Peyer's patch (tissue), 4 donors: ENCODE results near the gene MANF. TPM values are rescaled to one million over a fixed set of nuclear protein-coding genes. Genes with fewer than 3 reads are reported as not detected.
"Not testable (repeated sequence)": the region's sequence is repeated elsewhere in the genome, so short reads cannot be mapped to it uniquely, and the experiment has no call there.

Source experiments
- DNase-seq, 3 donors: peaks; one replicate each; pipeline ENCODE4 v3.0.0-alpha.2; 2017 to 2019
- H3K27ac ChIP-seq, 4 donors: fragments of 200-600 bp; sonication (generic); one replicate each; pipeline ENCODE4 v1.5.1; 2016 to 2019
- H3K27me3 ChIP-seq, 2 donors: fragments of 200-600 bp; sonication (generic); one replicate each; pipeline ENCODE4 v1.5.1; 2019
- H3K36me3 ChIP-seq, 3 donors: fragments of 200-600 bp; sonication (generic); one replicate each; pipeline ENCODE4 v1.5.1; 2016 to 2019
- H3K4me1 ChIP-seq, 4 donors: fragments of 200-600 bp; sonication (generic); one replicate each; pipeline ENCODE4 v1.5.1; 2016 to 2019
- H3K4me3 ChIP-seq, 4 donors: fragments of 200-600 bp; sonication (generic); 1 replicate in 3 of 4; 2 replicates in 1 of 4; pipeline ENCODE4 v1.5.1; 2016 to 2019; ENCODE audit warnings: mild to moderate bottlenecking in 1 of 4
- H3K9me3 ChIP-seq, 4 donors: fragments of 200-600 bp; sonication (generic); one replicate each; pipeline ENCODE4 v1.5.1; 2016 to 2019; ENCODE audit warnings: mild to moderate bottlenecking in 1 of 4
- CTCF ChIP-seq, 6 experiments: fragments of 450-650 bp in 4 of 6; fragments of 200-600 bp in 2 of 6; sonication (generic) in 1 of 6; IDR thresholded peaks; one replicate each; pipeline ENCODE4 v1.5.1; 2017 to 2019; ENCODE audit warnings: antibody characterized with exemption in 6 of 6, mild to moderate bottlenecking in 3 of 6, moderate library complexity in 1 of 6
- POLR2A ChIP-seq, 2 donors: fragments of 450-650 bp; IDR thresholded peaks; one replicate each; pipeline ENCODE4 v1.5.1; 2017; ENCODE audit warnings: antibody characterized with exemption in 2 of 2, mild to moderate bottlenecking in 2 of 2, moderate library complexity in 2 of 2
- total RNA-seq, 4 donors: library from RNA; depleted of rRNA; stranded (reverse); fragments of >200 nt; gene quantifications; one replicate each; pipeline ENCODE4 v1.1.0, GENCODE V29; 2016

Gene MANF
- total RNA-seq, 4 donors from 2014 or later, result 18.2 to 52.7 (median 26.4) TPM

DNA sequence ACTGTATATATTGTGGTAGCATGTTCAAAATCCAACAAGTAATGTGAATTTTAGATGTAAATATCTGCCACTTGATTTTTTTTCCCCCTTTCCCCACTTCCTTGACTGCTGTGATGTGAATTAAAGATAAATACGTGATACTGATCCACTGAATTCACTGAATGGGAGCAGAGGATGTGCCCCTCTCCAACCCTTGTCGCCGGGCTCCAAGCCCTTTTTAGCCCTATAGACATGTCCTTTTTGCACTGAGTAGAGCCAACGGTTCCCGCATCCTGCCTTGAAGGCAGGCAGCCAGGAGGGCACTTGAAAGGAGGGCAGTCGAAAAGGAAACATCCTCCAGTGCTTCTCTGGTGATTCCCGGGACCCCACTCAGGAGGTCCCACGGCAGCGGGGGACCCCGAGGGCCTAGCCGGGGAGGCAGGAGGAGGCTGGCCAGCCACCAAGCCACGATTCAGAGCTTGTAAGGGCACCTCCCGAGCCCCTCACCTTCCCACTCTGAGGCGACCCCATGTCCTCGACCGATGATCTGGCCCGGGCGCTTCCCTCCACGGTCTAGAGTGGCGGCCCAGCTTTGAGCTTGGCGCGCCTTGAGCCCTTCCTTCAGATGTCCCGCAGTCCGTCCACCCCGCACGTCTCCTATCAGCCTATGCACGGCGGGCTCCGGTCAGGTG, 901 bp upstream of the MANF start:
- no peak for TF ChIP-seq POLR2A (IDR thresholded peaks at IDR 0.05)
- no peak for TF ChIP-seq CTCF (IDR thresholded peaks at IDR 0.05)
- peak overlapping the region; percentile 87 to 94 (median 88) for H3K27ac ChIP-seq
- no peaks in the 10 kb centered on the region for H3K9me3 ChIP-seq
- peaks cover 0 to 38% (median 6%) of the 10 kb centered on the region in 4 donors for H3K4me1 ChIP-seq
- peak overlapping the region; percentile 61 to 92 (median 81) for H3K4me3 ChIP-seq
- peaks cover 0 to 14% (median 0%) of the 10 kb centered on the region in 3 donors for H3K36me3 ChIP-seq
- no peaks in the 10 kb centered on the region for H3K27me3 ChIP-seq
- no peak for DNase-seq

DNA sequence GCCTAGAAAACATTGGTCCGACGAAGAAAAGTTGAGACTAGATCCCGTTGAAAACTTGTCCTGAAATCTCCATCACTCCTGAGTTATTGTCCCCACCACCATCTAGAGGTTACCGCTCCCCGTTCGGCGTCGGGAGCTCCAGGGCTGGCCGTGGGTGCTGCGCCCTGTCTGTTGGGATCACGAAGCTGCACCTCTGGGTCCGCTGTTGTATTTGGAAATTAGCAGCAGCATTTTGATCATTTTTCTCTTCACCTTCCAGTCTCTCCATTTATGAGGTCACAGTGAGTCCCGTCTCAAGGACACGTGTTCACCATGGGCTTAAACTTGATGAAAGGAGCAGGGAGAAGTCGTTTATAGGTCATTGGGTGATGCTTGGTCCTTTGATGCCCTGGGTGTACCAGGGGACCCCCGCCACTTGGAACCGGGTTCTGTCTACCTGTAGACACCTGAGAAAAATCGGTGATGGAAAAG, 565 bp downstream of the MANF start:
- Histone ChIP-seq H3K36me3 (peaks cover 0 to 14% (median 0%) of the 10 kb centered on the region in 3 donors), H3K27me3 (no peaks in the 10 kb centered on the region), H3K4me1 (peaks cover 0 to 51% (median 10%) of the 10 kb centered on the region in 4 donors), H3K4me3 (peak overlapping the region; percentile 61 to 92 (median 81)), H3K27ac (peak overlapping the region; percentile 87 to 94 (median 88)), H3K9me3 (no peaks in the 10 kb centered on the region)
- DNase-seq, result peak in 1 of 3 donors; percentile 56
- TF ChIP-seq CTCF (IDR thresholded peaks at IDR 0.05), result no peak
- TF ChIP-seq POLR2A (IDR thresholded peaks at IDR 0.05), result no peak

DNA sequence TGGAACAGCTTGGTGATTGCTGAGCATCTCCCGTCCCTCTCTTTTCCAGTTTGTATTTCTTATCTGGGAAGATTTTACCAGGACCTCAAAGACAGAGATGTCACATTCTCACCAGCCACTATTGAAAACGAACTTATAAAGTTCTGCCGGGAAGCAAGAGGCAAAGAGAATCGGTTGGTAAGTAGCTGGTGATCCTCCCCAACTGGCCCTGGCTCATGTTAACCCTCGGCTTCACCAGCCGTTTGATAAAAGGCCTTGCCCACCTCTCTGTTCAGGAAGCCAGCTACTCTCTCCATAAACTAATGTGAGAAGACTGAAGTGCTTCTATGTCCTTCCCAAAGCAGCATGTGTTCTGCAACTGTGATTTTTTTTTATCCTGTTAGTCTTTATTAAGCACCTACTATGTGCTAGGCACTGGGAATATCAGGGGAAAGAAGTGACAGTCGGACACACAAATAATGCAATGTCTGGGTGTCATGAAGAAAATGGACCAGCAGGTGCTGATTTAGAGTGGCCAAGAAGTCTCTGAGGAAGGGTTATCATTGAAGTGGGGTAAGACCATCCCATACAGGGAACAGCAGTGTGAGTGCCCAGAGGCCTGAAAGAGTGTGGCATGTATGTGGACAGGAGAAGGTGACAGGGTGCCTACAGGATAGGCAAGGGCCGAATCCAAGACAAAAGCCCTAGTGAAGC, 1.2 kb downstream of the MANF start:
- peaks cover 0 to 53% (median 12%) of the 10 kb centered on the region in 4 donors for H3K4me1 ChIP-seq
- peak in 1 of 6 experiments; percentile 4 for TF ChIP-seq CTCF (IDR thresholded peaks at IDR 0.05)
- TF ChIP-seq POLR2A (IDR thresholded peaks at IDR 0.05), result no peak
- no peaks in the 10 kb centered on the region for H3K9me3 ChIP-seq
- no peak for DNase-seq
- H3K36me3 ChIP-seq, result peaks cover 0 to 14% (median 0%) of the 10 kb centered on the region in 3 donors
- no peaks in the 10 kb centered on the region for H3K27me3 ChIP-seq
- peak overlapping the region in 3 of 4 donors; percentile 77 to 92 (median 85) for H3K4me3 ChIP-seq
- peak overlapping the region; percentile 87 to 94 (median 88) for H3K27ac ChIP-seq

DNA sequence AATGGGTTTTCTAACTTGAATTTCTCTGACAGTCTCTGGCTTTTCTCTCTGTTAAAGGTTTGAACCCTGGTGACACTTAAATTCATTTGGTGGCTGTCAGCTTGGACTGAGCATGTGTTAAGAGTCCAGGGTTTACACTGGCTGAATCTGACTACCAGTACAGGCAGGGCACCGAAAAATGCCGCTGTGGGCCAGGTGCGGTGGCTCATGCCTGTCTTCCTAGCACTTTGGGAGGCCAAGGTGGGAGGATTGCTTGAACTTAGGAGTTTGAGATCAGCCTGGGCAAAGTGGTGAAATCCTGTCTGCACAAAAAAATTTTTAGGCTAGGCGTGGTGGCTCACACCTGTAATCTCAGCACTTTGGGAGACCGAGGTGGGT, 1.8 kb downstream of the MANF start:
- DNase-seq, result no peak
- Histone ChIP-seq H3K4me1 (peaks cover 0 to 54% (median 12%) of the 10 kb centered on the region in 4 donors), H3K4me3 (peak overlapping the region in 1 of 4 donors; percentile 77), H3K27ac (peak overlapping the region in 1 of 4 donors; percentile 87), H3K27me3 (no peaks in the 10 kb centered on the region), H3K36me3 (peaks cover 0 to 14% (median 0%) of the 10 kb centered on the region in 3 donors), H3K9me3 (no peaks in the 10 kb centered on the region)
- TF ChIP-seq POLR2A (IDR thresholded peaks at IDR 0.05) (no peak), CTCF (IDR thresholded peaks at IDR 0.05) (no peak)

DNA sequence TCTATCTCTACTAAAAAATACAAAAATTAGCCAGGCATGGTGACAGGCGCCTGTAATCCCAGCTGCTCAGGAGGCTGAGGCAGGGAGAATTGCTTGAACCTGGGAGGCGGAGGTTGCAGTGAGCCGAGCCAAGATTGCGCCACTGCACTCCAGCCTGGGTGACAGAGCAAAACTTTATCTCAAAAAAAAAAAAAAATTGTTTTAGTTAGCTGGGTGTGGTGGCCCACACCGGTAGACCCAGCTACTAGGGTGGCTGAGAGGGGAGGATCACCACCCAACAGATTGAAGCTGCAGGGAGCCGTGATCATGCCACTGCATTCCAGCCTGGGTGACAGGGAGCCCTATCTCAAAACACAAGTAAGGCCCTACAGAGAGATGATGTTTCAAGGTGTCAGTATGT, 2.2 kb downstream of the MANF start:
- not testable (repeated sequence) for H3K9me3 ChIP-seq, DNase-seq, H3K27me3 ChIP-seq, H3K4me3 ChIP-seq
- peaks cover 0 to 15% (median 0%) of the 10 kb centered on the region in 3 donors for H3K36me3 ChIP-seq
- peaks cover 0 to 59% (median 16%) of the 10 kb centered on the region in 4 donors for H3K4me1 ChIP-seq
- peak overlapping the region in 1 of 4 donors; percentile 87 for H3K27ac ChIP-seq
